Measurements from ENCODE around the gene TOGARAM2. TPM values are rescaled to one million over a fixed set of nuclear protein-coding genes. Genes with fewer than 3 reads are reported as not detected.

The TOGARAM2 gene
- total RNA-seq, 2 donors from 2014 or later, result 0.86 to 4.2 TPM

DNA sequence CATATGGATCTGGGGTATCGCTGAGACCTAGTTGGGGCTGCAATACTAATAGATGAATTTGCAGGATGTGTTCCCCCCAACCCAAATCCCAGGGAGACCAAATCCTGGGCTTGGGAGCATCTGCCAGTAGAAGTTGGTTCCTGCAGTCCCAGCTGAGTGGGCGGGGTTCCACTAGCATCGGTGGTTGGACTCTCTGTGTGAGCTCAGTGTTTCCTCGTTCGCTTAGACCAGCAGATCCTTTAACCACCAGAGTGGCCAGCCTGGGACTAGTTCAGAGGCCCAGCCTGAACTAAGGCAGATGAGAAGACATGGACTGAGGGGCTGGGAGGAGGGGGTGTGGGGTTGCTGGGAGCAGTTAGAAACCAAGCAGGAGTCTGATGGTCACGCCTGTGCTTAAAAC is 52.6 kb downstream of the TOGARAM2 start:
- no peaks in the 10 kb centered on the region for H3K9me3 ChIP-seq (ENCODE audit: control insufficient read depth, low read length)
- no peaks in the 10 kb centered on the region for H3K36me3 ChIP-seq (ENCODE audit: control insufficient read depth, insufficient read depth, low read length)
- 83 to 92% methylated on average over 1 to 6 of the region's 6 CpGs for WGBS, 2 experiments (ENCODE audit: insufficient coverage in 1 of 2, insufficient read length in 1 of 2)
- peaks cover 17% of the 10 kb centered on the region for H3K4me1 Mint-ChIP-seq
- H3K4me3 Mint-ChIP-seq, result no peak overlapping the region
- no peaks in the 10 kb centered on the region for H3K27me3 Mint-ChIP-seq (ENCODE audit: insufficient read depth)
- H3K4me3 ChIP-seq (ENCODE audit: low read length), result no peak overlapping the region
- no peak overlapping the region for H3K27ac ChIP-seq (ENCODE audit: low read depth, low read length)
- H3K36me3 Mint-ChIP-seq (ENCODE audit: low read depth), result peaks cover 15% of the 10 kb centered on the region
- no peak overlapping the region for H3K9ac ChIP-seq (ENCODE audit: extremely low read depth, low read length, poor library complexity, severe bottlenecking)
- H3K9me3 Mint-ChIP-seq, result peaks cover 2% of the 10 kb centered on the region
- no peak for DNase-seq
- no peaks in the 10 kb centered on the region for H3K27me3 ChIP-seq (ENCODE audit: control insufficient read depth, insufficient read depth, low read length, poor library complexity, severe bottlenecking)
- peaks cover 7% of the 10 kb centered on the region for H3K4me1 ChIP-seq (ENCODE audit: control insufficient read depth, insufficient read depth, low read length)
- TF ChIP-seq CTCF (conservative IDR thresholded peaks at IDR 0.05), result no peak
- H3K27ac Mint-ChIP-seq, result peak overlapping the region; percentile 91

DNA sequence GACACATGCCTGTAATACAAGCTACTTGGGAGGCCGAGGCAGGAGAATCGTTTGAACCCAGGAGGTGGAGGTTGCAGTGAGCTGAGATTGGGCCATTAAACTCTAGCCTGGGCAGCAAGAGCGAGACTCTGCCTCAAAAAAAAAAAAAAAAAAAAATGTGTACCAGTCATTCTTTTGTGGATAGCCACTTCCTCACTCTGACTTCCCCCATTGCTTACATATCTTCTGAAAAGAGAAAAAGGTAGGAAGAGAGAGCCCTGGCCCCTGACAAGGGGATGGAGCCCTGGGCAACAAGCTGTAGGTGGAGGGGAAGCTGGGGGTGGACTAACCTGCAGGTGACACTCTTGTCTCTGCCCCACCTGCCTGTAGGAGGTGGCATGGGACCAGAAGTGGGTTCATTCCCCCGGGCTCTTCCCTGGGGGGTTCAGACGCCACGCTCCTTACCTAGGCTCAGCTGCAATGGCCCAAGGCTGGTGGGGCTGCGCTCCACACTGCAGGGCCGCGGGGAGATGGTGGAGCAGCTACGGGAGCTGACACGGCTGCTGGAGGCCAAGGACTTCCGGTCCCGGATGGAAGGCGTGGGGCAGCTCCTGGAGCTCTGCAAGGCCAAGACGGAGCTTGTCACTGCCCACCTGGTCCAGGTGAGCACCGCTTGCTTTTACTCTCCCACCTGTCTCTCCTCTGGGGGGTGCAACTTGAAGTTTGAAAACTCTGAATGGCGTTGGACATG is 54.1 kb downstream of the TOGARAM2 start:
- no peaks in the 10 kb centered on the region for H3K9me3 ChIP-seq (ENCODE audit: control insufficient read depth, low read length)
- H3K27ac Mint-ChIP-seq, result no peak overlapping the region
- H3K9me3 Mint-ChIP-seq, result peaks cover 2% of the 10 kb centered on the region
- H3K36me3 ChIP-seq (ENCODE audit: control insufficient read depth, insufficient read depth, low read length), result no peaks in the 10 kb centered on the region
- H3K36me3 Mint-ChIP-seq (ENCODE audit: low read depth), result peaks cover 15% of the 10 kb centered on the region
- no peak overlapping the region for H3K9ac ChIP-seq (ENCODE audit: extremely low read depth, low read length, poor library complexity, severe bottlenecking)
- H3K27me3 ChIP-seq (ENCODE audit: control insufficient read depth, insufficient read depth, low read length, poor library complexity, severe bottlenecking), result no peaks in the 10 kb centered on the region
- DNase-seq, result no peak
- no peak overlapping the region for H3K27ac ChIP-seq (ENCODE audit: low read depth, low read length)
- H3K4me1 ChIP-seq (ENCODE audit: control insufficient read depth, insufficient read depth, low read length), result peaks cover 7% of the 10 kb centered on the region
- no peak for TF ChIP-seq CTCF (conservative IDR thresholded peaks at IDR 0.05)
- H3K4me3 Mint-ChIP-seq, result no peak overlapping the region
- peaks cover 27% of the 10 kb centered on the region for H3K4me1 Mint-ChIP-seq
- no peaks in the 10 kb centered on the region for H3K27me3 Mint-ChIP-seq (ENCODE audit: insufficient read depth)
- no peak overlapping the region for H3K4me3 ChIP-seq (ENCODE audit: low read length)
- 89 to 95% methylated on average over 12 to 17 of the region's 17 CpGs for WGBS, 2 experiments (ENCODE audit: insufficient coverage in 1 of 2, insufficient read length in 1 of 2)

- Mint-ChIP-seq H3K27me3 (ENCODE audit: insufficient read depth) (no peaks in the 10 kb centered on the region), H3K9me3 (no peaks in the 10 kb centered on the region), H3K4me3 (no peak overlapping the region), H3K27ac (no peak overlapping the region), H3K4me1 (peaks cover 28% of the 10 kb centered on the region), H3K36me3 (ENCODE audit: low read depth) (peaks cover 9% of the 10 kb centered on the region)
- Histone ChIP-seq H3K9ac (ENCODE audit: extremely low read depth, low read length, poor library complexity, severe bottlenecking) (no peak overlapping the region), H3K4me3 (ENCODE audit: low read length) (no peak overlapping the region), H3K27ac (ENCODE audit: low read depth, low read length) (no peak overlapping the region), H3K36me3 (ENCODE audit: control insufficient read depth, insufficient read depth, low read length) (no peaks in the 10 kb centered on the region), H3K27me3 (ENCODE audit: control insufficient read depth, insufficient read depth, low read length, poor library complexity, severe bottlenecking) (no peaks in the 10 kb centered on the region), H3K4me1 (ENCODE audit: control insufficient read depth, insufficient read depth, low read length) (peaks cover 9% of the 10 kb centered on the region), H3K9me3 (ENCODE audit: control insufficient read depth, low read length) (no peaks in the 10 kb centered on the region)
- no peak for TF ChIP-seq CTCF (conservative IDR thresholded peaks at IDR 0.05)
- no peak for DNase-seq
- WGBS, 2 experiments (ENCODE audit: insufficient coverage in 1 of 2, insufficient read length in 1 of 2), result 90% methylated on average over 3 of the region's 4 CpGs; no CpG with 5 or more reads in 1 of the 2 experiments
These were observed 58.8 kb downstream of the TOGARAM2 start for GRCh38 chr2:29039718-29040480.

Measured in endodermal cell (in vitro differentiated cells).